AG09309 (cell line): ENCODE data around the gene ACVRL1.

Source experiments
- DNase-seq: peaks from one replicate; pipeline ENCODE4 v3.0.0-alpha.2; 2010; ENCODE audit warnings: low read depth
- H3K4me3 ChIP-seq: 2 replicates; pipeline ENCODE4 v1.5.1; 2011; ENCODE audit warnings: mild to moderate bottlenecking, low read depth, low read length, moderate library complexity; ENCODE audit not compliant: control insufficient read depth
- CTCF ChIP-seq: IDR thresholded peaks from 2 replicates; pipeline ENCODE4 v1.5.1; 2011; ENCODE audit warnings: mild to moderate bottlenecking, low read depth, low read length, inconsistent platforms; ENCODE audit not compliant: insufficient read depth, control insufficient read depth; ENCODE audit errors: missing control alignments

ACVRL1 gene

DNA sequence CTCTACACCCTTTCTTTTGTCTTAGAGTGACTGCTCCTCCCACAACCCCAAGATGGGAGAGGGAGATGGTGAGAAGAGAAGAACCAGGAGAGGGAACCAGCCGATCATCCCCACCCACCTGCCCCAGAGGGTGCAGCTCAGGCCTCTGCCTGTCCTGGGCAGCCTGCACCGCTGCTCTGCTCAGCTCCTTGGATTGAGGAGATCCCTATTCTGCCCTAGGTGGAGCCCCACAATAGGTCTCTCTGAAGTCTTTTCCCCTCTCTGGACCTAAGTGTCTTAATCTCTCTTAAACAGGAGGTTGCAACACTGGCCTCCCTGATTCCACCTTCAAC lies 17.2 kb upstream of the ACVRL1 start:
- no peak for DNase-seq
- H3K4me3 ChIP-seq = no peak overlapping the region
- TF ChIP-seq CTCF = no peak

DNA sequence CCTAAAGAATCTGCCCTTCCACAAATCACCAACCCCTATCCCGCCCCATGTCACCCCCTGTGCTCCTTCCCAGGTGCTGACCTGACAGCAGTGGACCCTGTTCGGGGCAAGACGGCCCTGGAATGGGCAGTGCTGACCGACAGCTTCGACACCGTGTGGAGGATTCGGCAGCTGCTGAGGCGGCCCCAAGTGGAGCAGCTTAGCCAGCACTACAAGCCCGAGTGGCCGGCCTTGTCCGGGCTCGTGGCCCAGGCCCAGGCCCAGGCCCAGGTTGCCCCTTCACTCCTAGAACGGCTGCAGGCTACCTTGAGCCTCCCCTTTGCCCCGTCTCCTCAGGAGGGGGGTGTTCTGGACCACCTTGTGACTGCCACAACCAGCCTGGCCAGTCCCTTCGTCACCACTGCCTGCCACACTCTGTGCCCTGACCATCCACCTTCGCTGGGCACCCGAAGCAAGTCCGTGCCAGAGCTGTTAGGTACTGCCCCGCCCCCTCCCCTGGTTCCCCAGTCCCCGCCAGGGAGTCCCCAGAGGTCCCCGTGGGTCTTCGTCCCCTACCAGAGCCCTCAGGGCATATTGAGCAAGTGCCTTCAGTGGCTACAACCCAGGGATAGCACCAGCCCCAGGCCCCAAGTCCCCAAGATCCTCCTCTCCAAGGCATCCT lies 16.7 kb upstream of the ACVRL1 start:
- TF ChIP-seq CTCF = no peak
- no peak for DNase-seq
- H3K4me3 ChIP-seq = no peak overlapping the region

DNA sequence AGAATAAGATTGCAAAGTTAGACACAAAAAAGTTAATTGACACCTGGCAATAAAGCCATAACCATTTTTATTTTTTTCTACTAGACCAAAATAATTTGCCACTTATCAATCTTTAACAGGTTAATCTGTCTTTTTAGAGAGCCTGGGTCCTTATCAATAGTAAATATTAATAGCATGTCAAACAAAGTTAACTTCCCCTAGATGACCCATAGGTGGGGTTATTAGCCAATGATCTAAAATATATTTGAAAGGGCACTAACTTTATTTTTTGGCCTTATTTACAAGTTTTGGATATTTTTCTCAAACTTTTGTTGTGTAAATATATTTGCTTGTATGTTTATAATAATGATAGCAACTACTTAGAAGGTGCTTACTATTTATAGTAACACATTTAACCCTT lies 15.5 kb upstream of the ACVRL1 start:
- peak; percentile 26 for TF ChIP-seq CTCF
- DNase-seq = no peak

GRCh38 chr12:51893786-51894185 lies 13.5 kb upstream of the ACVRL1 start:
- no peak for DNase-seq

More for the DNA sequence above, 15.5 kb upstream of the ACVRL1 start:
- no peak overlapping the region for H3K4me3 ChIP-seq

DNA sequence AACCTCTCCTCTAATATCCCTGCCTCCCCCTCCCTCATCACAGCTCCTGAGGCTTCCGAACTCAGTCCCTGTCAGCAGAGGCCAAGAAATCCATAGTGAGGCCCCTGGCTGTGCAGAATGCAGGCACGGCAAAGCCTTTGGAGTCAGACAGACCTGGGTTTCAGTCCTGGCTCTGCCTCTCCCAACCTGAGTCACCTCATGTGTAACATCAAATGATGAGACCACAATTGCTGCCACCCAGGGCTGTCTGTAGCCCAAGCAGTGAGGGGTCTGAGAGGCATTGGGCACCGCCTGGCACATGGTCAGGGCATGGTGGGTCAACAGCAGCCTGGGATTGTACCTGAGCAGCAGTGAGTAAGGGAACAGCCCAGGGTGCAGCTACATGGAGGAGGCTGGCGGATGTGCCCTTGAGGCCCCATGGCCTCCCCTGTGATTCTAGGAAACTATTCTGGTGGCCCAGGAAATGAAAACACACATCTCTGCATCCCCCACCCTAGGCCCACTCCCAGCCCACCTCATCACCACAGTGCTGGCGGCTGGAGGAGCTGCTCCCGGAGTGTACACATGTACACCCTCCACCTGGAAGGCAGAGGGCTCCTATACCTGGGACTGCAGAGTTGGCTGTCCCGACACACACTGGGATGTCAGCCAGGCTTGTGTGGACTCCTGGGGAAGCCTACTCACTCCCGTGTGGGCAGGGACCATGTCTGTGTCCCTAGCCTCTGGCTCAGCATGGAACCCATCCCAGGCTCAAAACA lies 11.7 kb upstream of the ACVRL1 start:
- DNase-seq = no peak
- TF ChIP-seq CTCF = no peak
- H3K4me3 ChIP-seq = no peak overlapping the region

More at GRCh38 chr12:51893786-51894185, 13.5 kb upstream of the ACVRL1 start:
- TF ChIP-seq CTCF = no peak
- H3K4me3 ChIP-seq = no peak overlapping the region

DNA sequence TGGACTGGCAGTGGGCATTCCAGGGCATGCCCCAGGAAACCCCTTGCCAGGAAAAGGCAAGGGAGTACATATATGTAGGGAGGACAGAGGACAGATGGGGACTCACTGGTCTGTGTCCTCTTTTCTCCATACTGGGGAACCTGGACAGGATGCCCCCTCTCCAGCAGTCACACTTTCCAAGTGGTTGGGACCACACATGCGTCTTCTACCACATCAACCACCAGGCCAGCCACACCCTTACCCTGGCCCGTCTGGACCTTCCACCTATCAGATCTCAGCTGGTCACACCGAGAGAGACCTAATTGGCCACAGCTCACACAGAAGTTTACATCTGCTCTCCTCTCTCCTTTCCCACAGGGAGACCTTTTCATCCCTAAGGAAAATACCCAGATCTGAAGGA lies 11.1 kb upstream of the ACVRL1 start:
- no peak for TF ChIP-seq CTCF
- H3K4me3 ChIP-seq = no peak overlapping the region
- DNase-seq = no peak

- no peak for DNase-seq
- no peak for TF ChIP-seq CTCF
These were observed 10.1 kb upstream of the ACVRL1 start for GRCh38 chr12:51897181-51897580.

More at GRCh38 chr12:51897181-51897580, 10.1 kb upstream of the ACVRL1 start:
- no peak overlapping the region for H3K4me3 ChIP-seq
